Activated CD4-positive, alpha-beta T cell treated with anti-CD3 and anti-CD28 coated beads for 4 hours (primary cell): Measurements from ENCODE around the gene OR52E8.

Experiments used
- DNase-seq, 2 donors: peaks; one replicate each; pipeline ENCODE4 v3.0.0-alpha.2; 2020

The OR52E8 gene

GRCh38 chr11:5807580-5807979 lies 49.9 kb downstream of the OR52E8 start:
- no peak for DNase-seq
